BJ (cell line): Measurements from ENCODE around the gene WIPF3. TPM values are rescaled to one million over a fixed set of nuclear protein-coding genes. Genes with fewer than 3 reads are reported as not detected.

ENCODE experiments used
- CTCF ChIA-PET: fragments of 350-600 bp; formaldehyde crosslinking; extraction: SDS; loops from one replicate; lab custom pipeline; 2021; ENCODE audit warnings: antibody characterized with exemption, inconsistent platforms; lab: Yijun Ruan, JAX
- POLR2A ChIA-PET: fragments of 300-600 bp; sonication (Branson Sonifier 250); formaldehyde crosslinking; extraction: SDS; loops from one replicate; lab custom pipeline; 2021; ENCODE audit warnings: antibody characterized with exemption; lab: Charles Lee
- DNase-seq: peaks from one replicate; pipeline ENCODE4 v3.0.0-alpha.2; 2011; ENCODE audit warnings: low read depth
- H3K27me3 ChIP-seq: 2 replicates; pipeline ENCODE4 v1.6.0; 2011; ENCODE audit warnings: low read length; ENCODE audit not compliant: control insufficient read depth, insufficient read depth
- H3K36me3 ChIP-seq: 2 replicates; pipeline ENCODE4 v1.5.1; 2011; ENCODE audit warnings: low read length; ENCODE audit not compliant: control insufficient read depth, insufficient read depth
- H3K4me3 ChIP-seq: 2 replicates; pipeline ENCODE4 v1.5.1; 2011; ENCODE audit warnings: low read depth, mild to moderate bottlenecking, control low read depth, low read length
- polyA plus RNA-seq: library from polyadenylated mRNA; depleted of rRNA; stranded (reverse); fragments of >200 nt; gene quantifications from 2 replicates; pipeline ENCODE4 v1.2.3, GENCODE V29; 2011
- TF ChIP-seq, protein P1 (sequence below): IDR thresholded peaks from 2 replicates; pipeline ENCODE4 v1.5.1; 2011; ENCODE audit warnings: low read depth, mild to moderate bottlenecking, control low read depth, inconsistent platforms, low read length, moderate library complexity; ENCODE audit not compliant: insufficient read depth

WIPF3 gene
- polyA plus RNA-seq, 1 experiment, result not detected

DNA sequence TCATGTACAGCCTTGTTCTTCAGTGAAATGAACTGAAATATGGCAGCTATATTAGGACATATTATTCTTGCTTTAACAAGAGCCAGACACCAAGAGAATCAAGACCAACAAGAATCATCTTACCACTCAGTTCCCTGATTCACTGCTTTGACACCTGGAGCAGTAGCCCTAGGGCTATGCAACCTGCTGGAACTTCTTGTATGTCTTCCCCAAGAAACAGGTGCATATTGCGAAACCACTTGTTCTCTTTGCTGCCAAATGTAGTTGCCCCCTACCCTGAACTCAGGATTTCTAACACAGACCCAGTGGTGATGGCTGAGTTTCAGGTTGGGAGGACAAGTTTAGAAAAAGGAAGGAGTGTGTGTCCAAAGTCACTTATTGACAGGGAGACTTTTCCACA, 46.1 kb downstream of the WIPF3 start:
- Histone ChIP-seq H3K27me3 (peaks cover 15% of the 10 kb centered on the region), H3K36me3 (no peaks in the 10 kb centered on the region), H3K4me3 (no peak overlapping the region)
- TF ChIP-seq, protein P1, sequence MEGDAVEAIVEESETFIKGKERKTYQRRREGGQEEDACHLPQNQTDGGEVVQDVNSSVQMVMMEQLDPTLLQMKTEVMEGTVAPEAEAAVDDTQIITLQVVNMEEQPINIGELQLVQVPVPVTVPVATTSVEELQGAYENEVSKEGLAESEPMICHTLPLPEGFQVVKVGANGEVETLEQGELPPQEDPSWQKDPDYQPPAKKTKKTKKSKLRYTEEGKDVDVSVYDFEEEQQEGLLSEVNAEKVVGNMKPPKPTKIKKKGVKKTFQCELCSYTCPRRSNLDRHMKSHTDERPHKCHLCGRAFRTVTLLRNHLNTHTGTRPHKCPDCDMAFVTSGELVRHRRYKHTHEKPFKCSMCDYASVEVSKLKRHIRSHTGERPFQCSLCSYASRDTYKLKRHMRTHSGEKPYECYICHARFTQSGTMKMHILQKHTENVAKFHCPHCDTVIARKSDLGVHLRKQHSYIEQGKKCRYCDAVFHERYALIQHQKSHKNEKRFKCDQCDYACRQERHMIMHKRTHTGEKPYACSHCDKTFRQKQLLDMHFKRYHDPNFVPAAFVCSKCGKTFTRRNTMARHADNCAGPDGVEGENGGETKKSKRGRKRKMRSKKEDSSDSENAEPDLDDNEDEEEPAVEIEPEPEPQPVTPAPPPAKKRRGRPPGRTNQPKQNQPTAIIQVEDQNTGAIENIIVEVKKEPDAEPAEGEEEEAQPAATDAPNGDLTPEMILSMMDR, result no peak
- ChIA-PET CTCF (no interaction called here), POLR2A (no interaction called here)
- no peak for DNase-seq

DNA sequence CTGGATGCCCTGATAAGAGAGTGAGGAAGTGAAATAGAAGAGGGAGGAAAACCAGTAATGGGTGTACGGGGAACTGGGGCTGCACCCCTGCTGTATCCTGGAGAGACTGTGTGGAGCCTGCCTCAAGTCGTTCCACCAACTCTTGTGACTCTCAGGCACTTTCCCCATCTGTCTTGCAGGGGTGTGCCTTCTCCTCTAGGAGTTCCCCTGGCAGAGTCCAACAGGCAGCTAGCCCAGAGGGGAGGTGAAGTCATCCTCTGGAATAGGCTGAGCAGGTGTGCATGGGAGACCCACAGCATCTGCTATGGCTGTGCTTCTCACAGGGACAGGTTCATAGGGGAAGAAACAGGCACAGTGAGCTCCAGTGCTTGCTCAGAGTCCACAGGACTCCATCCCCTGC, 46.8 kb downstream of the WIPF3 start:
- no peaks in the 10 kb centered on the region for H3K36me3 ChIP-seq
- TF ChIP-seq, protein P1, result no peak
- ChIA-PET POLR2A (no interaction called here), CTCF (interaction anchor here (1.1 kb wide), 1 partner anchor 209 kb away, joined by 3 read pairs; no protein-coding TSS in a partner anchor)
- no peak overlapping the region for H3K4me3 ChIP-seq
- H3K27me3 ChIP-seq, result peaks cover 15% of the 10 kb centered on the region
- no peak for DNase-seq

DNA sequence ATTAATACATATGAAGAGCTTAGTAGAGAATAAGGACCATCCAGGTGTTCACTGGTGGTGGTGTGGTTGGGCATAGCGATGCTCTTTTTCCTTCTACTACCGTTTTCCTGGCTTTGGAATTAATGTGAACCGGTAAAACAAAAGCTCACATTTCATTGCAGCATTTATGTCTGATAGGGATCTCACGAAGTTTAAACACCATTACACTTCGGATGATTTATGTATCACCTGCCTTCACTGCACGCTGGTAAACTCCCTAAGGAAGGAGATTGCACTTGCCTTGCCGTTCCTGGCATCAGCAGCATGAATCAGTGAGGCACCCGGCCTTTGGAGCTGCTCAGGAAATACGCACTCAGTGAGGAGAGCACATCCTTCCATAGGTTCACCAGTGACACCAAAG, 47.5 kb downstream of the WIPF3 start:
- Histone ChIP-seq H3K36me3 (no peaks in the 10 kb centered on the region), H3K27me3 (peaks cover 15% of the 10 kb centered on the region), H3K4me3 (no peak overlapping the region)
- CTCF ChIA-PET, result interaction anchor here (0.7 to 1.1 kb wide), 2 partner anchors 26 to 209 kb away, joined by 3 read pairs; no protein-coding TSS in a partner anchor
- POLR2A ChIA-PET, result no interaction called here
- no peak for DNase-seq
- TF ChIP-seq, protein P1, result no peak

DNA sequence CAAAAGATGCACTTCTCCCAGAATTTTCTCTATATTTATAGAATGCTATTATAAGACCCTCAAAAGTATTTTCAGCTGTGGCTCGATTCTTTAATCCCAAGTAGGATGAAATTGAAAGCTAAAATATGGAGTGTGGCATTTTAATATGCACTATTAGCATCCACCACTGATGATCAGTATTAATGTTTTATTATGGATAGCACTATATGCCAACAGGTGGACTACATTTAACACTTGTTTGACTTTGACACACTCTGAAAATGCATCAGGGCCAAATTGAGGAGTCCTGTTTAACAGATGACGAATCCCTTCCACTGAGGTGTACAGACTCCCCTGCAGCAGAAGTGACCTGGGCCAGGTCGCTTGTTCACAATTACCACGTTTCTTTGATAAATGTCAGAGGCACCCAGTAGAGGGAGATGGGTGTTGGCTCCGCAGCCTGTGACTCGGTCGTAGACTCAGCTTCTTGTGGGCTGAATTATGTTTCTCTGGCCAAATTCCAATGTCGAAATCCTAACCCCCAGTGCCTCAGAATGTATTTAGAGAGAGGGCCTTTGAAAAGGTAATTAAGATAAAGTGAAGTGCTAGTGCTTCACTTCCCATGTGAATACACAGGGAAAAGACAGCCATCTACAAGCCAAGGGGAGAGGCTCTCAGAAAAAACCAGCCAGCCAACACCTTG, 48.1 kb downstream of the WIPF3 start:
- peaks cover 17% of the 10 kb centered on the region for H3K27me3 ChIP-seq
- POLR2A ChIA-PET, result no interaction called here
- TF ChIP-seq, protein P1, result no peak
- H3K4me3 ChIP-seq, result no peak overlapping the region
- DNase-seq, result no peak
- H3K36me3 ChIP-seq, result no peaks in the 10 kb centered on the region
- CTCF ChIA-PET, result interaction anchor here (0.7 to 1.1 kb wide), 2 partner anchors 25 to 208 kb away, joined by 3 read pairs; no protein-coding TSS in a partner anchor

DNA sequence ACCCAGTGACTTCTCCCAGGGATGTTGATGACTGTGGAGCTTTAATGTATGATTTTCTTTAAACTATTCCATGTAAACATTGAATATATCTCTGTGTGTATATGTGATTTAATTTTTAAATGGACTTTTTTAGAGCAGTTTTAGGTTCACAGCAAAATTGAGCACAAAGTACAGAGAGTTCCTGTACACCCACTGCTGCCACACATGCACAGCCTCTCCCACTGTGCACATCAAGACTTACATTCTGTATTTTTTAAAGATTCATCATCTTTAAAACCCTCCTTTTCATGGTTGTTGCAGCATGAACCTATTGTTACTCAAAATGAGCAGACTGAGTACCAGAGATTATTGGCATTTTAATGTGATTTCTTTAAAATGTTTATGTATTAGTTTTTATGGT, 51.3 kb downstream of the WIPF3 start:
- DNase-seq, result no peak
- POLR2A ChIA-PET, result no interaction called here
- Histone ChIP-seq H3K4me3 (no peak overlapping the region), H3K27me3 (peaks cover 10% of the 10 kb centered on the region), H3K36me3 (no peaks in the 10 kb centered on the region)
- TF ChIP-seq, protein P1, result no peak
- CTCF ChIA-PET, result interaction anchor here (0.6 kb wide), 1 partner anchor 236 kb away, joined by 3 read pairs; no protein-coding TSS in a partner anchor
